H1 (cell line): ENCODE results near the gene CDK16. TPM values are rescaled to one million over a fixed set of nuclear protein-coding genes. Genes with fewer than 3 reads are reported as not detected.

Source experiments
- CTCF ChIA-PET: fragments of 300-600 bp; sonication (Branson Sonifier 250); formaldehyde crosslinking; loops from one replicate; lab custom pipeline; 2021; ENCODE audit not compliant: partially characterized antibody; lab: Charles Lee
- POLR2A ChIA-PET: fragments of 300-600 bp; sonication (Branson Sonifier 250); formaldehyde crosslinking; loops from one replicate; lab custom pipeline; 2021; ENCODE audit warnings: inconsistent platforms; ENCODE audit not compliant: partially characterized antibody; lab: Charles Lee
- DNase-seq, 2 experiments: peaks; one replicate each; pipeline versions ENCODE4 v3.0.0 to v3.0.0-alpha.2; 2010 to 2022; ENCODE audit warnings: low spot score in 2 of 2, low read depth in 1 of 2, mixed read lengths in 1 of 2
- FAIRE-seq: peaks from 2 replicates; lab custom pipeline; 2011; peaks lifted over from hg19 to GRCh38; lab: Jason Lieb, UNC
- H2AFZ ChIP-seq: 2 replicates; pipeline ENCODE4 v1.8.1; 2012; ENCODE audit warnings: low read length, inconsistent platforms
- H2AK5ac ChIP-seq: 2 replicates; pipeline ENCODE4 v1.6.1; 2013; ENCODE audit warnings: low read depth, low read length
- H2BK120ac ChIP-seq: replicated peaks from 2 replicates; pipeline ENCODE3; 2013; ENCODE audit warnings: low read depth, low read length, inconsistent platforms
- H2BK12ac ChIP-seq: 2 replicates; pipeline ENCODE4 v1.6.1; 2013; ENCODE audit warnings: low read depth, low read length
- H2BK15ac ChIP-seq: 2 replicates; pipeline ENCODE4 v1.6.1; 2013; ENCODE audit warnings: low read length
- H2BK20ac ChIP-seq: 2 replicates; pipeline ENCODE4 v1.6.1; 2013; ENCODE audit warnings: low read length
- H2BK5ac ChIP-seq: 2 replicates; pipeline ENCODE4 v1.6.1; 2013; ENCODE audit warnings: low read depth, low read length
- H3K14ac ChIP-seq: 2 replicates; pipeline ENCODE4 v1.6.1; 2013; ENCODE audit warnings: inconsistent platforms; ENCODE audit not compliant: insufficient read length
- H3K18ac ChIP-seq: 2 replicates; pipeline ENCODE4 v1.6.1; 2013; ENCODE audit warnings: low read length; ENCODE audit errors: extremely low read depth
- H3K23ac ChIP-seq: 2 replicates; pipeline ENCODE4 v1.6.1; 2013; ENCODE audit warnings: inconsistent platforms; ENCODE audit not compliant: insufficient read length
- H3K23me2 ChIP-seq: 2 replicates; pipeline ENCODE4 v1.6.1; 2013; ENCODE audit warnings: low read depth, low read length
- H3K27ac ChIP-seq: 2 replicates; pipeline ENCODE4 v1.6.1; 2011; ENCODE audit warnings: low read depth, low read length, inconsistent platforms
- H3K27me3 ChIP-seq, 4 experiments: replicated peaks in 1 of 4; 1 replicate in 1 of 4; 2 replicates in 3 of 4; pipeline versions ENCODE4 v1.6.1 to v1.8.1; 2011 to 2013; ENCODE audit warnings: low read length in 3 of 4, mild to moderate bottlenecking in 3 of 4, inconsistent platforms in 2 of 4, mixed read lengths in 2 of 4, moderate library complexity in 1 of 4; ENCODE audit not compliant: control insufficient read depth in 3 of 4, insufficient read depth in 3 of 4; ENCODE audit errors: extremely low read depth in 1 of 4
- H3K36me3 ChIP-seq, 4 experiments: 2 replicates each; pipeline versions ENCODE4 v1.6.1 to v1.8.1; 2011 to 2013; ENCODE audit warnings: mild to moderate bottlenecking in 4 of 4, low read length in 3 of 4, moderate library complexity in 2 of 4, control low read depth in 1 of 4, inconsistent platforms in 1 of 4; ENCODE audit not compliant: insufficient read depth in 4 of 4, control insufficient read depth in 2 of 4
- H3K4ac ChIP-seq: replicated peaks from 2 replicates; pipeline ENCODE3; 2013; ENCODE audit warnings: low read length, low read depth, mixed read lengths, inconsistent platforms; ENCODE audit not compliant: insufficient read length
- H3K4me1 ChIP-seq, 4 experiments: replicated peaks in 1 of 4; 1 replicate in 1 of 4; 2 replicates in 3 of 4; pipeline versions ENCODE4 v1.6.1 to v1.8.1; 2011 to 2013; ENCODE audit warnings: low read length in 3 of 4, inconsistent platforms in 2 of 4, mixed read lengths in 1 of 4; ENCODE audit not compliant: insufficient read depth in 4 of 4, control insufficient read depth in 3 of 4
- H3K4me2 ChIP-seq, 2 experiments: 2 replicates each; pipeline versions ENCODE4 v1.6.1 to v1.8.1; 2011 to 2013; ENCODE audit warnings: low read depth in 2 of 2, low read length in 2 of 2, control low read depth in 1 of 2, inconsistent platforms in 1 of 2, mild to moderate bottlenecking in 1 of 2; ENCODE audit not compliant: insufficient read depth in 1 of 2
- H3K4me3 ChIP-seq, 4 experiments: fragments of 200-600, 300-600 bp in 1 of 4; sonication (generic), shearing (Covaris generic), sonication (Bioruptor Twin) in 1 of 4; 2 replicates each; pipeline versions ENCODE4 v1.5.1 to v1.8.1; 2011 to 2016; ENCODE audit warnings: low read length in 4 of 4, low read depth in 3 of 4, control low read depth in 2 of 4, inconsistent platforms in 2 of 4, mild to moderate bottlenecking in 2 of 4, mixed read lengths in 1 of 4, moderate library complexity in 1 of 4; ENCODE audit not compliant: insufficient read depth in 2 of 4; ENCODE audit errors: extremely low read depth in 1 of 4
- H3K56ac ChIP-seq: replicated peaks from 2 replicates; pipeline ENCODE3; 2013; ENCODE audit warnings: low read depth, mild to moderate bottlenecking, mixed read lengths, low read length, inconsistent platforms; ENCODE audit not compliant: insufficient read length
- H3K79me1 ChIP-seq: 2 replicates; pipeline ENCODE4 v1.6.1; 2013; ENCODE audit warnings: low read depth, low read length, control low read depth
- H3K79me2 ChIP-seq, 2 experiments: 2 replicates each; pipeline versions ENCODE4 v1.6.1 to v1.8.1; 2012 to 2013; ENCODE audit warnings: low read length in 2 of 2, mild to moderate bottlenecking in 2 of 2, inconsistent platforms in 1 of 2; ENCODE audit not compliant: insufficient read depth in 2 of 2, control insufficient read depth in 1 of 2
- H3K9ac ChIP-seq, 4 experiments: replicated peaks in 1 of 4; 1 replicate in 1 of 4; 2 replicates in 3 of 4; pipeline versions ENCODE4 v1.6.1 to v1.8.1; 2011 to 2013; ENCODE audit warnings: low read depth in 3 of 4, low read length in 3 of 4, control low read depth in 2 of 4, mild to moderate bottlenecking in 2 of 4, moderate library complexity in 2 of 4, inconsistent platforms in 1 of 4; ENCODE audit errors: extremely low read depth in 1 of 4
- H3K9me3 ChIP-seq, 2 experiments: 2 replicates each; pipeline versions ENCODE4 v1.6.1 to v1.8.1; 2012 to 2013; ENCODE audit warnings: mild to moderate bottlenecking in 2 of 2, moderate library complexity in 2 of 2, control low read depth in 1 of 2, inconsistent platforms in 1 of 2, low read depth in 1 of 2, low read length in 1 of 2, mixed read lengths in 1 of 2; ENCODE audit not compliant: insufficient read depth in 2 of 2
- H4K20me1 ChIP-seq, 2 experiments: replicated peaks in 1 of 2; 2 replicates each; pipeline versions ENCODE3 to v1.8.1; 2011 to 2013; ENCODE audit warnings: inconsistent platforms in 2 of 2, low read length in 2 of 2, mild to moderate bottlenecking in 1 of 2; ENCODE audit not compliant: insufficient read depth in 2 of 2, control insufficient read depth in 1 of 2
- H4K5ac ChIP-seq: 2 replicates; pipeline ENCODE4 v1.6.1; 2013; ENCODE audit warnings: low read length, low read depth, mixed read lengths, inconsistent platforms; ENCODE audit not compliant: insufficient read length
- H4K8ac ChIP-seq: 2 replicates; pipeline ENCODE4 v1.8.0; 2013; ENCODE audit warnings: mild to moderate bottlenecking, moderate library complexity, low read length, inconsistent platforms; ENCODE audit not compliant: insufficient read depth; ENCODE audit errors: extremely low read depth
- H4K91ac ChIP-seq: replicated peaks from 2 replicates; pipeline ENCODE3; 2013; ENCODE audit warnings: low read length, mixed read lengths, inconsistent platforms; ENCODE audit not compliant: insufficient read length
- BACH1 ChIP-seq: IDR thresholded peaks from 2 replicates; pipeline ENCODE4 v1.6.1; 2012; ENCODE audit warnings: low read length, improper control_type of control experiment
- CBX5 ChIP-seq: fragments of 300-800, 300-1000 bp; sonication (generic); IDR thresholded peaks from 2 replicates; pipeline ENCODE4 v1.7.1; 2016; ENCODE audit warnings: antibody characterized with exemption, low read length, low read depth
- CBX8 ChIP-seq: fragments of 300-800, 300-1000 bp; sonication (generic); IDR thresholded peaks from 2 replicates; pipeline ENCODE4 v1.7.1; 2016; ENCODE audit warnings: low read depth, low read length, borderline replicate concordance
- CEBPB ChIP-seq: IDR thresholded peaks from 2 replicates; pipeline ENCODE4 v1.6.1; 2012; ENCODE audit warnings: low read depth, low read length
- GTF2F1 ChIP-seq: IDR thresholded peaks from 2 replicates; pipeline ENCODE4 v1.6.1; 2012; ENCODE audit warnings: low read depth, low read length, improper control_type of control experiment, borderline replicate concordance
- HDAC2 ChIP-seq, 2 experiments: fragments of 300-600 bp in 1 of 2; sonication (generic) in 1 of 2; IDR thresholded peaks; 2 replicates each; pipeline ENCODE4 v1.6.1; 2011 to 2012; ENCODE audit warnings: low read depth in 2 of 2, low read length in 2 of 2, mild to moderate bottlenecking in 2 of 2, moderate library complexity in 2 of 2, borderline replicate concordance in 1 of 2, inconsistent platforms in 1 of 2
- NRF1 ChIP-seq: IDR thresholded peaks from 2 replicates; pipeline ENCODE4 v1.6.1; 2011; ENCODE audit warnings: mild to moderate bottlenecking, low read depth, low read length, improper control_type of control experiment
- RBBP5 ChIP-seq: IDR thresholded peaks from 2 replicates; pipeline ENCODE4 v1.7.1; 2012; ENCODE audit warnings: low read depth, mild to moderate bottlenecking, inconsistent platforms, low read length, moderate library complexity, borderline replicate concordance
- WGBS, 2 experiments: shearing (Covaris generic) in 1 of 2; methylation state at CpG; one replicate each; pipeline versions ENCODE4 v1.1.6 to v1.1.7; 2013 to 2015; ENCODE audit warnings: low lambda C conversion rate in 2 of 2, mixed read lengths in 2 of 2, inconsistent platforms in 1 of 2, low coverage in 1 of 2, missing lambda C conversion rate in 1 of 2; ENCODE audit not compliant: insufficient replicate concordance in 2 of 2, insufficient coverage in 1 of 2, insufficient read length in 1 of 2; ENCODE audit errors: extremely low coverage in 1 of 2, missing lambda C conversion rate in 1 of 2; 5-methylcytosine and 5-hydroxymethylcytosine counted together
- polyA plus RNA-seq, 7 experiments: library from polyadenylated mRNA; depleted of rRNA in 3 of 7; stranded (reverse) in 5 of 7; unstranded in 2 of 7; fragments of >200 nt in 5 of 7; fragments of 200-250 nt in 2 of 7; gene quantifications; 1 replicate in 5 of 7; 2 replicates in 1 of 7; 4 replicates in 1 of 7; pipeline versions ENCODE4 v1.2.1 to v1.2.3, GENCODE V29; 2011 to 2013; ENCODE audit warnings: missing spikeins in 2 of 7, mixed read lengths in 2 of 7
- total RNA-seq: library from RNA; stranded (reverse); fragmentation: NEBNext Ultra II Directional; extraction: Animal tissue kit (Norgen Biotek cat#: 25700); gene quantifications from 2 replicates; pipeline ENCODE4 v1.2.1, GENCODE V29; 2021
- TF ChIP-seq, protein P1 (sequence below), 3 experiments: IDR thresholded peaks; 1 replicate in 2 of 3; 2 replicates in 1 of 3; pipeline versions ENCODE4 v1.5.1 to v1.6.1; 2011; ENCODE audit warnings: low read length in 3 of 3, mild to moderate bottlenecking in 3 of 3, inconsistent platforms in 2 of 3, low read depth in 1 of 3, moderate library complexity in 1 of 3; ENCODE audit not compliant: insufficient read depth in 1 of 3; ENCODE audit errors: control extremely low read depth in 1 of 3

The CDK16 gene
- total and polyA plus RNA-seq, 2 of the 8 experiments (the other 6 are each of a cell fraction or from before 2014, with no cell fraction given), result 124 to 204 TPM

DNA sequence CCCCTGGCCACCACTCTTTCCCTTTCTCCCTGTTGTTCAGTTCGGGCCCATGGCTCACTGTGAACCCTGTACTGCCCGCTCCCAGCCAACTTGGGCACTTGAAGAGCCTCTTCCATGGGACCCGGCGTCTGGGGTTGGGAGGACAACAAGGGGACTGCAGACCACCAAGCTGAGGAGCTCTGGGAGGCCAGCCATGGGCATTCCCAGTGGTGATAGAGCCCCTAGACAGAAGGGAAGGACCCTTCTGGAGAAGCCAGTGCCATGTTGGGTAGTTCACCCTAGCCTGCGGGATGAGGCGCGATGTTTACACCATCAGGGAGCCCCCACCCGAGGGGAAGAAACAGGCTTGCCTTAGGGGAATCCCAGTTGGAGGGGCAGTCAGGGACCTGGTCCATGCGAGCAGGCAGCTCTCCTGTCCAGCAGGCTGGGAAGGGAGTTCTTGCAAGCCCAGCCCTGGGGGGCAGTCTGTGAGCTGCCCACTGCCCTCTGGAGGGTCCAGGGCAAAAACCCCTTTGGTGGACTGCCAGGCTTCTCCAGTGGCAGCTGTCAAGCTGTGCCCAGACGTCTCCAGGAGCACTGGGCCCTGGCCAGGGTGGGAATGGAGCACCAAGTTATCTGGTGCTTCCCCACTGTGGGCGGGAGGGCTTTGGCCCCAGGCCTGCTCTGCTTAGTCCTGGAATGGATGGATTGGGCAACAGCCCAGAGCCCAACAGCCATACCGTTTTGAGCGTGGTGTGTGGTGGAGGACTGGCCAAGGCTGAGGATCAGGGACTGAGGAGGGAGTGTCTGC, 48.6 kb upstream of the CDK16 start:
- H3K4ac ChIP-seq, result no peak overlapping the region
- H3K9ac ChIP-seq, result no peak overlapping the region
- no peak overlapping the region for H2BK120ac ChIP-seq
- no peak overlapping the region for H3K4me2 ChIP-seq
- H3K36me3 ChIP-seq, result peaks cover 0 to 14% (median 7%) of the 10 kb centered on the region in 4 experiments; a peak in 3 of 8 replicates
- no peak overlapping the region for H3K23ac ChIP-seq
- H3K23me2 ChIP-seq, result no peaks in the 10 kb centered on the region
- H3K27ac ChIP-seq, result no peak overlapping the region
- ChIA-PET CTCF (interaction anchor here (1.2 kb wide), 1 partner anchor 19 kb away, joined by 5 read pairs; no protein-coding TSS in a partner anchor), POLR2A (interaction anchor here (0.7 kb wide), 1 partner anchor 46 kb away, joined by 4 read pairs; no protein-coding TSS in a partner anchor)
- H3K79me2 ChIP-seq, result peaks cover 0 to 1% of the 10 kb centered on the region in 2 experiments; a peak in 1 of 4 replicates
- no peaks in the 10 kb centered on the region; the same call in 1 of the 2 replicates for H3K79me1 ChIP-seq
- no peak overlapping the region for H4K5ac ChIP-seq
- peaks cover 0 to 2% of the 10 kb centered on the region in 2 experiments for H4K20me1 ChIP-seq
- no peak overlapping the region for H3K14ac ChIP-seq
- H2AK5ac ChIP-seq, result no peak overlapping the region
- H3K9me3 ChIP-seq, result no peaks in the 10 kb centered on the region
- no peaks in the 10 kb centered on the region for H3K4me1 ChIP-seq
- no peak overlapping the region for H3K18ac ChIP-seq
- H2BK5ac ChIP-seq, result no peak overlapping the region
- H4K91ac ChIP-seq, result no peak overlapping the region
- no peak overlapping the region for H3K4me3 ChIP-seq
- H4K8ac ChIP-seq, result no peak overlapping the region
- H2BK15ac ChIP-seq, result no peak overlapping the region
- 90% methylated on average over 8 of the region's 13 CpGs; no CpG with 5 or more reads in 1 of the 2 experiments for WGBS, 2 experiments
- H2AFZ ChIP-seq, result no peak overlapping the region
- no peak overlapping the region for H2BK12ac ChIP-seq
- DNase-seq (no peak), FAIRE-seq (no peak)
- H2BK20ac ChIP-seq, result no peak overlapping the region
- no peaks in the 10 kb centered on the region for H3K27me3 ChIP-seq
- H3K56ac ChIP-seq, result no peak overlapping the region
- TF ChIP-seq CBX5 (no peak), CEBPB (no peak), NRF1 (no peak), RBBP5 (no peak), CBX8 (no peak), BACH1 (no peak), HDAC2 (IDR thresholded peaks at IDR 0.05; ENCODE audit: borderline replicate concordance in 1 of 2, low read depth in 2 of 2, low read length in 2 of 2) (no peak), GTF2F1 (no peak)
- TF ChIP-seq, protein P1, sequence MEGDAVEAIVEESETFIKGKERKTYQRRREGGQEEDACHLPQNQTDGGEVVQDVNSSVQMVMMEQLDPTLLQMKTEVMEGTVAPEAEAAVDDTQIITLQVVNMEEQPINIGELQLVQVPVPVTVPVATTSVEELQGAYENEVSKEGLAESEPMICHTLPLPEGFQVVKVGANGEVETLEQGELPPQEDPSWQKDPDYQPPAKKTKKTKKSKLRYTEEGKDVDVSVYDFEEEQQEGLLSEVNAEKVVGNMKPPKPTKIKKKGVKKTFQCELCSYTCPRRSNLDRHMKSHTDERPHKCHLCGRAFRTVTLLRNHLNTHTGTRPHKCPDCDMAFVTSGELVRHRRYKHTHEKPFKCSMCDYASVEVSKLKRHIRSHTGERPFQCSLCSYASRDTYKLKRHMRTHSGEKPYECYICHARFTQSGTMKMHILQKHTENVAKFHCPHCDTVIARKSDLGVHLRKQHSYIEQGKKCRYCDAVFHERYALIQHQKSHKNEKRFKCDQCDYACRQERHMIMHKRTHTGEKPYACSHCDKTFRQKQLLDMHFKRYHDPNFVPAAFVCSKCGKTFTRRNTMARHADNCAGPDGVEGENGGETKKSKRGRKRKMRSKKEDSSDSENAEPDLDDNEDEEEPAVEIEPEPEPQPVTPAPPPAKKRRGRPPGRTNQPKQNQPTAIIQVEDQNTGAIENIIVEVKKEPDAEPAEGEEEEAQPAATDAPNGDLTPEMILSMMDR (IDR thresholded peaks at IDR 0.05; ENCODE audit: control extremely low read depth in 1 of 3, insufficient read depth in 1 of 3, low read depth in 1 of 3, low read length in 3 of 3), result no peak
